HG03280 (cell line): ENCODE data around the gene NAV3.
"Not testable (repeated sequence)": the region's sequence is repeated elsewhere in the genome, so short reads cannot be mapped to it uniquely, and the experiment has no call there.

Experiments used
- ATAC-seq: cut with Tn5 transposase; IDR thresholded peaks from one replicate; pipeline ENCODE4 v1.9.1; 2021; ENCODE audit warnings: mild to moderate bottlenecking, moderate library complexity; ENCODE audit not compliant: unreplicated experiment

The NAV3 gene

GRCh38 chr12:78229591-78230101, 399.0 kb downstream of the NAV3 start:
- ATAC-seq: peak; percentile 96

- ATAC-seq: no peak
Measured at GRCh38 chr12:78232756-78233155, 402.1 kb downstream of the NAV3 start.

GRCh38 chr12:78236264-78236663, 405.6 kb downstream of the NAV3 start:
- no peak for ATAC-seq

GRCh38 chr12:78239544-78239943, 408.9 kb downstream of the NAV3 start:
- ATAC-seq: no peak

- no peak for ATAC-seq
Measured at GRCh38 chr12:78240827-78241226, 410.1 kb downstream of the NAV3 start.

- no peak for ATAC-seq
Measured at GRCh38 chr12:78241446-78241845, 410.8 kb downstream of the NAV3 start.

GRCh38 chr12:78244916-78245507, 414.3 kb downstream of the NAV3 start:
- no peak for ATAC-seq

GRCh38 chr12:78248321-78248720, 417.6 kb downstream of the NAV3 start:
- ATAC-seq: no peak

- ATAC-seq: no peak
Measured at GRCh38 chr12:78249578-78249977, 418.9 kb downstream of the NAV3 start.

- ATAC-seq: not testable (repeated sequence)
Measured at GRCh38 chr12:78257662-78258061, 427.0 kb downstream of the NAV3 start.

- ATAC-seq: no peak
Measured at GRCh38 chr12:78260976-78261375, 430.3 kb downstream of the NAV3 start.

GRCh38 chr12:78261901-78262300, 431.2 kb downstream of the NAV3 start:
- no peak for ATAC-seq
